ENCODE results near the gene MYH14.

GRCh38 chr19:50215820-50216219 is 12.4 kb downstream of the MYH14 start:
- TF ChIP-seq, protein P1, sequence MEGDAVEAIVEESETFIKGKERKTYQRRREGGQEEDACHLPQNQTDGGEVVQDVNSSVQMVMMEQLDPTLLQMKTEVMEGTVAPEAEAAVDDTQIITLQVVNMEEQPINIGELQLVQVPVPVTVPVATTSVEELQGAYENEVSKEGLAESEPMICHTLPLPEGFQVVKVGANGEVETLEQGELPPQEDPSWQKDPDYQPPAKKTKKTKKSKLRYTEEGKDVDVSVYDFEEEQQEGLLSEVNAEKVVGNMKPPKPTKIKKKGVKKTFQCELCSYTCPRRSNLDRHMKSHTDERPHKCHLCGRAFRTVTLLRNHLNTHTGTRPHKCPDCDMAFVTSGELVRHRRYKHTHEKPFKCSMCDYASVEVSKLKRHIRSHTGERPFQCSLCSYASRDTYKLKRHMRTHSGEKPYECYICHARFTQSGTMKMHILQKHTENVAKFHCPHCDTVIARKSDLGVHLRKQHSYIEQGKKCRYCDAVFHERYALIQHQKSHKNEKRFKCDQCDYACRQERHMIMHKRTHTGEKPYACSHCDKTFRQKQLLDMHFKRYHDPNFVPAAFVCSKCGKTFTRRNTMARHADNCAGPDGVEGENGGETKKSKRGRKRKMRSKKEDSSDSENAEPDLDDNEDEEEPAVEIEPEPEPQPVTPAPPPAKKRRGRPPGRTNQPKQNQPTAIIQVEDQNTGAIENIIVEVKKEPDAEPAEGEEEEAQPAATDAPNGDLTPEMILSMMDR (IDR thresholded peaks at IDR 0.05), result no peak
- TF ChIP-seq EP300 (IDR thresholded peaks at IDR 0.05), result no peak
